Stimulated activated CD8-positive, alpha-beta memory T cell treated with anti-CD3 and anti-CD28 coated beads, Interleukin-12 subunit alpha, Interleukin-12 subunit beta, amount 100 ng/mL, for 4 hours (primary cell): ENCODE measurements around the gene CFAP97D2.

Experiments
- DNase-seq: peaks from one replicate; pipeline ENCODE4 v3.0.0-alpha.2; 2020; ENCODE audit warnings: low read depth

Gene CFAP97D2

DNA sequence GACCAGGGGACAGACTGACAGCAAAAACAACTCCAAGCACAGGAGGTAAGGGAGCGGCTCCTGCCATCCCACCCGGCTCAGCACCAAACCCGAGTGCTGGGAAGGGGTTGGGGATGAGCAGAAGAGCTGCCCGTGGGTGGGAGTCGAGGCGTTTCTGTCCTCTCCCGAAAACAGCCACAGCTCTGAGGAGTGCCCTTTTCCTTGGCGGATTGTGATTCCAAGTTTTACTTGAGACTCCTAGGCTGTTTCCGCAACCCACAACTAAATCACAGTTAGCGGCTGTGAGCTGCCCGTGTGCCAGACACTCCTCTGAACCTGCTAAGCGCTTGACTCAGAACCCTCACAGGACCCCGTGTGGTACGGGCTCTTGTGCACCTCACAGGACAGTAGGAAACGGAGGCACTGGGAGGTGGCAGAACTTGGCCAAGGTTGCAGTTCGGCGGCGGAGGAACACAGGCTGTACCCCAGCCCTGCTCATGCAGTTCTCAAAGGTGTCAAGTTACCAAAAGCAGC, 21.4 kb downstream of the CFAP97D2 start:
- no peak for DNase-seq

DNA sequence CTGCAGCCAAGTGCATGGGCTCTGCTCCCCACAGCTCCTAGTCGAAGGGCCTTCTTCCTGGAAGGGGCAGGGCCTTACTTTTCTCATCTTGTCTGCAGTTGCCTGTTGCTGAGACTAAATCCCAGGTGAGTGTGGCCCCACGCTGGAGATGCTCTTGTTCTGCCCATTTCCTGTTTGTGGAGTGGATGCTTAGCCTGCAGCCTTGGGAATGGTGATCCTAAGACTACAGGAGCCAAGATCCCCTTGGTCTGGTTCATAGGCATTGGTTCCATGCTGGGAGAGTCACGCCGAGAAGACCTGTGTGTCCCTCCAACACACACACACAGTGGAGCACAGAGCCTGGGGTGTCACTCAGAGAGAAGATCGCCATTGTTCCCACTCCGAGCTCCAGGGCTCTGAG, 23.5 kb downstream of the CFAP97D2 start:
- no peak for DNase-seq

DNA sequence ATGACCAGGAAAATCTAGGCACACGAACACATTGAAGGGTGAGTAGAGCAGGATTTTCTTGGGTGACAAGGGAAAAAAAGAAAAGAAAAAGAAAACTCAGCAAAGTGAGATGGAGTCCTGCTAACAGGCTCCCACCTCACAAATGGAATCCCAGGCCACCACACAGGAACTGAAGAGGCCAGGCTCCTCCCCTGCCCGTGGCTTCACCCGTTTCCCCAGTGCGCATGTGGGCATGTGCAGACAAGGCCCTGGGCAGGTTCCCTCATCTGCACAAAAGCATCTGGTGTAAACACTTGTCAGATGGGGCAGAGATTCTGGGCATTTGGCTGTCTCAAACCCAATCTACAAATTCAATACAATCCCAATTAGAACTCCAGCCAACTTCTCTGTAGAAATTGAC, 24.5 kb downstream of the CFAP97D2 start:
- DNase-seq: no peak

DNA sequence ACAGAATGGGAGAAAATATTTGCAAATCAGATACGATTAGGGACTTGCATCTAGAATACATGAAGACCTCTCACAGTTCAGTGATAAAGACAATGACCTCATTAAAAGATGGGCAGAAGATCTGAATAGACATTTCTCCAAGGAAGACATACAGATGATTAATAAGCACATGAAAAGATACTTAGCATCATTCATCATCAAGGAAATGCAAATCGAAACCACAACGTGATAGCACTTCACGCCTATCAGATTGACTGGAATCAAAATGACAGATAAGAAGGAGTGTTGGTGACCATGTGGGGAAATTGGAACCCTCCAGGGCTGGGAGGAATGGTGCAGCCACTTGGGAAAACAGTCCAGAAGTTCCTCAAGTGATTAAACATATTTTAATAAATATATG, 25.8 kb downstream of the CFAP97D2 start:
- no peak for DNase-seq

DNA sequence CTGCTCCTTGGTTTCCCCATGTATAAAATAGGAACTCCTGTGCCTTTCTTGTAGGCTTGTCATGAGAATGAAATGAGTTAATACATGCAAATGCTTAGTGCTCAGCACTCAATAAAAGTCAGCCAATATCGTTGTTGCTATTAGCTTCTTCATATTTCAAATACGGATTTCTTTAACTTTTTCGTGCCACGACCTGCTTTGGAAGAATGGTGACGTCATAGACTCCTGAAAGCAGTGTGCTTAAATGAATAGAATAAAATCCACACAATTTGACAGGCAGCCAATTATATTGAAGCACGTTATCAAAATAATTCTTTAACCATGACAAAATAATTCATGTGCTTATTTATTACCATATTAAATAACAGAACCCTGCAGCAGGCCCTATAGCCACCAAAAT, 29.1 kb downstream of the CFAP97D2 start:
- no peak for DNase-seq

DNA sequence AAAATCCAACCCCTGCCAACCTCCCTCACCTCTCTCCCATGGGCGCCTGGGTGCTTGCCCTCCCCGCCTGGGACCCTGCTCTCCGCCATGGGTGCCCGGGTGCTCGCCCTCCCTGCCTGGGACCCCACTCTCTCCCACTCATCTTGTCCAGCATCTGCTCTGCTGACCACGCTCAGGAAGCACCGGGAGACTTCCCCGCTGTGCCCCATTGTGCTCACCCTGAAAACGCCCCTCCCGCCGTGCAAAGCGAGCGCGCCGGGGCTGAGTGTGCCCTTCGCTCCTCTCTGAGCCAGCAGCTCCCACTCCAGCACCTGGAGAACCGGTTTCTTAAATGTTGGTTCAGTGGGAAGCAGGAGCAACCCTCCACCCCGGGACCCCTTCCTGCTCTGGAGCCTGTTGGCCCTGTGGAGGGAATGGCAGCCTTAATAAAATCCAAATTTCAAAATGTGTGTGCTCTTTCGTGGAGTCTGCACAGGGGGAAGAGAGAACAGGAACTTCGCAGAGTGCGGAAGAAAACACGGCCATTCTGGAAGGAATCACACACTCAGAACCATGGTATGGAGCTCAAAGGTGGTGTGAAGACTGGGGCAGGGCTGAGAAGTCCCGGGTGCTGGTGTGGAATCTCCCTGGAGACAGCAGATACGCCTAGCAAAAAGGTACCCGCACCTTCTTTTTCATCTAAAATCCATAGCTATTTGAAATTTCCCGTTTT, 32.5 kb downstream of the CFAP97D2 start:
- no peak for DNase-seq

DNA sequence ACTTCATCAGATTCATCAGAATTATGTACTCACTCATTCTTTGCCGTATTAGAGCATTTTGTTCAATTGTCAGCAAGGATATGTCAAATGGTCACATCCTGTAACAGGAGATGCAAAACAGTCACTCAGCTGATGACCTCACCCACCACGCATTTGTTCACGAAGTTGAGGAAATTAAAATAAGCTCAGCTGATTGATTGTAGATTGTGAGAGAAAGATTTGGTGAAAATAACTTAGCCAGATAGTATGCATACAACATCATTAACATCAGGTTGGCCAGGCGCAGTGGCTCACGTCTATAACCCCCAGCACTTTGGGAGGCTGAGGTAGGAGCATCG, 33.1 kb downstream of the CFAP97D2 start:
- DNase-seq: no peak

DNA sequence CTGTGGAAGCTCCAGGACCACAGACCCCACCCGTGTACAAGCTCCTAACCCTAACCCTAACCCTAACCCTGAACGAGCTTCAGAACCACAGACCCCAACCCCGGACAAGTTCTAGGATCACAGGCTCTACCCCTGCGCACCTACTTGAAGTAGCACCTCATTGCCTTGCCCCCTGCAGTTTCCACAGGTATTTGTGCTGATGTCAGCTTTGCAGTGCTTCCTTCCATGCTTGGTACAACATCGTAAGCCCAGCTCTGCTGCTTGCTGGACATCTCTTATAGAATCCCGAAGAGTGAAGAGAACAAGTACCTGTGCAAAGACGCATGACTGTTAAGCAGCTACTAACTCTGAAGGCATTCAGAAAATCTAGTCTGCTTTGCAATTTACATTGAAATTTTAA, 34.9 kb downstream of the CFAP97D2 start:
- no peak for DNase-seq

DNA sequence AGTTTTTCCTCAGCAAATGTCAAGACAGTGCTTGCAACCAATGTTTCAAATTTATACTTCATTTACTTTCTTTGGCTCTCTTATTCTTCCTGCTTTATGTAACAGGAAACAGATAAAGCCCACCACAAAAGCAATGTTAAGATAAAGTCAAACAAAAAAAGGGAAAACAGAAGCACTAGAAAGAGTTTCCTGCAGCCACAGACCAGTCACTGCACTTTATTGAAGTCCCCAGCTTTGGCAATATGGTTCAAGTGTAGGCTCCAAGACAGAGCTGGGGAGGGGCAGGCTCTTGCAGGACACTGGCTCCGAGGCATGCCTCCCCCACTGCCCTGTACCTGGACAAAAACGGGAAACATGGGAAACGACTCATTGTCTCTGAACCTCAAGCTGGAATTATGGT, 40.3 kb downstream of the CFAP97D2 start:
- DNase-seq: no peak

DNA sequence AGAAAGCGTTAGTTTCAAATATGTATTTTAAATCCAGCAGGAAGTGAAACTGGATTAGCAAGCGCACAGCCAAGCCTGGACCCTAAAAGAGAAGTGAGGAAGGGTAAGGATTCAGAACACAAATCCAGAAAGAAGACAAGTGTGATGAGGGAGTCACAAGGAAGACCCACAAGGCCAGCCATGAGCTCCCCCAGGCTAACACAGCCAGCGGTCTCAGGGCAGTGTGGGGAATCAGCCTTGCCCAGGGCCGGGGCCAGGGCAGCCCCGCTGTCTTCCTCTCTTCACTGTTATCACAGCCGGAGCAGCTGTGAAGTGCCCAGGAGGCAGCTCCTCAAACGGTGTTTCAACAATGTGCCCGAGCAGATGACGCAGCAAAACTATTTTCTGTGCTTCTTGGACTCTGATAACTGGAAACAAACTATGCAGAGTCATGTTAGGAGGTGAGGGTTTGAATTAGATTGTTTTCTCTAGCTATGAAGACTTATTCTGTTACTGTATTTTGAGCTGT, 43.5 kb downstream of the CFAP97D2 start:
- DNase-seq: no peak

DNA sequence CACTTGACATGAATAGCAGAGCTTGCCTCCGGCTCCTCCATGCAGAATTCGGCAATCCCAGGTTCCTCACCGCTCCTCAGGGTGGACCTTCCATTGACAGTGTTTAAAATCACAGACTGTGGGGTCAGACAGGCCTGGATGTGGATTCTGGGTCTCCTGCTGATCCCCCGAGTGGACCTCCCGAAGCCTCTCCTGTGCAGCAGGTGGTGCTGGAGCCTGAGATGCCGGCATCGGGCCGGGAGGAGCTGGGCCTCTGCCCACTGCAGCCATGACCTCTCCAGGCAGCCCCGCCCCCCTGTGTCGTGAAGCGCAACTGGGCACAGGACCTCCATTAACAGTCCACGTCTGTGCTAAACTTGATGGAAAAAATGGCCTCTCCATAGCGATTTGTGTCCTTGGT, 45.1 kb downstream of the CFAP97D2 start:
- DNase-seq: no peak

DNA sequence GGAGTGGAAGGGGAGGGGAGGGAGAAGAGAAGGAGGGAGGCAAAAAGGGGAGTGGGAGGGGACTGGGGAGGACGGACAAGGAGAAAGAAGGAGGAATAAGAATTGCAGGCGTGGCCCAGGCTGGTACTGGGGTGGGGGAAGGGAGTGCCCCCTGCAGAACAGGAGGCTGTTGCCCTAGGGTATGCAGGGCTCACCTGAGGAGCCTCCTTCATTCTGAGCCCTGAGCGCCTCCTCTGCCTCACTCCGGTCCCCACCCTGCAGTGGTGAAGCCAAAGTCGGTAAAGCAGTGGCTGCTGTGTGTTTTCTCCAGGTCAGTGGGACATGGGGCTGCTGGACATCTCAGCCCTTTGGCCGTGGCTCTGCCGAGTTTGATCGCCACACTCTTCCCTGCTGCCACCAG, 46.6 kb downstream of the CFAP97D2 start:
- DNase-seq: no peak

DNA sequence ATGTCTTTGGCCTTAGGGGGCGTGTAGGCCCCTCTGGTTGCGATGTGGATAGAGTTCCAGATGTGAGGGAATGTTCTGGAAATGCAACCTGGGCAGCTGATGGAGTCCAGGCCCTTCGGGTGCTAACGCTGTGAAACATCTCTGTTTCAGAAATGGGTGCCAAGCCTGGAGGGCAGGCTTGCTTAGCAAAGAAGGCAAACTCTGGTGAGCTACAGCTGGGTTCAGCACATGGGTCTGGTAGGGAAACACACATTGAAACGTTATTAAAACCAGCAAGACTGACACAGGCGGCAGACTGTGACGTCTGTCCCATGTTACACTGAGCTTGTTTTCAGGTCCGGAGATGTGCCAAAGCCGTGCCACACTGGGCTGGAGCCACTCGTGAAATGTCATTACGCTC, 47.0 kb downstream of the CFAP97D2 start:
- DNase-seq: no peak

DNA sequence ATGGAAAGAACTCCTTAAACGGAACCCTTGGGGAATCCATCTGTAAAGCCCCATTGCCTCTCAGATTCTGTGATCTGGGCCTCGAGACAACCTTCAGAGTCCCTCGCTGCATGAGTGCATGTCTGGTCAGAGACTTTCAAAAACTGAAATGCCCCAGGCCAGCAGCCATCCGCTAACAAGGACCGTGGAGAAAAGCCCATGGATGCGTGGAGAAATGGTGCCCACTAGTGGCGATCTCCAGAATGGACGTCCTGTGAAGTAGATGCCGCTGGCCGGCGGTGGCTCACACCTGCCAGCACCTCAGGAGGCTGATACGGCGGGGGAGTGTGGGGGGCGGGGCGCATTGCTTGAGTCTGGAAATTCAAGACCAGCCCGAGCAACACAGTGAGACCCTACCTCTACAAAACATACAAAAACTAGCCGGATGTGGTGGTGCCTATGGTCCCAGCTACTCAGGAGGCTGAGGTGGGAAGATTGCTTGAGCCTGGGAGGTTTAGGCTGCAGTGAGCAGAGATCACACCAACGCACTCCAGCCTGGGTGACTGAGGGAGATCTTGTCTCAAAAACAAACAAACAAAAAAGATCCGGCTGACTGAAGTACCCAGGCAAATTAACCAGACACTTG, 47.8 kb downstream of the CFAP97D2 start:
- peak; percentile 70 for DNase-seq

DNA sequence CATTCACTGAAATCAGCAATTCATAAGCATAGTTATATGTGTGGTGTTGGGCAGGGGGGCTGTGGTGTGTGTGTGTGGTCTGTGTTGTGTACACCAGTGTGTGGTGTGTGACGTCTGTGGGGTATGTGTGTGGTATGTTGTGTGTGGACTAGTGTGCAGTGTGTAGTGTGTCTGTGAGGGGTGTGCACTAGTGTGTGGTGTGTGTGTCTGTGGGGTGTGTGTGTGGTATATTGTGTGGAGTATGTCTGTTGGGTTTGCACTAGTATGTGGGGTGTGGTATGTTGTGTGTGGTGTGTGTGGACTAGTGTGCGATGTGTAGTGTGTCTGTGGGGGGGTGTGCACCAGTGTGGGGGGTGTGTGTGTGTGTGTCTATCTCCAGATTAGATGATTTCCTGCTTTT, 48.5 kb downstream of the CFAP97D2 start:
- DNase-seq: no peak

DNA sequence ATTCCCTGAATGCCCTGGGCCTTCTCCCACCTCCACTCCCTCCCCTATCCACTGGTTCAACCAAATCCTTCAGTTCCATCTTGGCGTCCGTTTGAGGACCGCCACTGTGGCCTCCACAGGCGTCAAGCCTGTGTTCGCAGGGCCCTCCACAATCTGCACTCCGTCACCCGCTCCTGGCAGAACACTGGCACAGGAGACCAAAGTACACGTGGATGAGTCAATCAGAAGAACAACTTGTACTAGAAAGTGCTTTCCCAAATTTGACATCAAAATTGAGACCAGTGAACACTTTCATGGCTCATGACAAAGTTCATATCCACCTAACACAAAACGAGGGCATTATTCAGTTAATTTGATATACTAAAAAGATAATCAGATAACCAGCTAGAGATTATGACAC, 49.1 kb downstream of the CFAP97D2 start:
- DNase-seq: no peak

DNA sequence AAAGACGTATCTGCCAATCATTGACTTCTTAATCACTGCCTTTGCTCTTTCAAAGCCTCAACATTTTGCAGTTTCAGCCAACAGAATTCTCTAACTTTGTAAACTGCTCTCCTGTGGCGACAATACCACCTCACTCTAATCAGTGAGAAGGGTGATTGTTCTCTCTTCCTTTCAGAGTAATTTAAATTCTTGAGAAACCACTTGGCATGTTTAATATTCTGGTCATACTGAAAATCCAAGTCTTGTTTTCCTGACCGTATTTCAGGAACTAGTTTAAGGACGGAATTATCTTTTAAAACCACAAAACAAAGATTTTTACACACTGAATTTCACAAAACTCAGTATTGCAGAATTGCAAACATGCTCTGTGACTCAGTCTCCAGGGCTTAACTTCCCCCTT, 50.4 kb downstream of the CFAP97D2 start:
- DNase-seq: no peak

DNA sequence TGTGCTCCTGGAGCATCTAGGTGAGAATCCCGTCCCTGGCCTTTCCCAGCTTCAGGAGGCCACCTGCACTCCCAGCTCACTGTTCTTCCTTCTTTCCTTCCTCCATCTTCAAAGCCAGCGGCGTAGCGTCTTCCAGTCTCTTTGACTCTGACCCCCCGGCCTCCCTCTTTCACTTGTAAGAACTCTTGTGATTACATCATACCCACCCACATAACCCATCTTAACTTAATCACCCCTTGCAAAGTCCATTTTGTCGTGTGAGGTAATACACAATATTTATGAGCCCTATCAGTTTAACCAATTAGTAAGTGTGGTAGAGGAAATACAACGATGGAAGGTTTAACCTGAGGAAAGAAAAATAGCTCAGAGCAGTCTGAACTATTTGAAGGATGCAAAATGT, 51.1 kb downstream of the CFAP97D2 start:
- DNase-seq: no peak

DNA sequence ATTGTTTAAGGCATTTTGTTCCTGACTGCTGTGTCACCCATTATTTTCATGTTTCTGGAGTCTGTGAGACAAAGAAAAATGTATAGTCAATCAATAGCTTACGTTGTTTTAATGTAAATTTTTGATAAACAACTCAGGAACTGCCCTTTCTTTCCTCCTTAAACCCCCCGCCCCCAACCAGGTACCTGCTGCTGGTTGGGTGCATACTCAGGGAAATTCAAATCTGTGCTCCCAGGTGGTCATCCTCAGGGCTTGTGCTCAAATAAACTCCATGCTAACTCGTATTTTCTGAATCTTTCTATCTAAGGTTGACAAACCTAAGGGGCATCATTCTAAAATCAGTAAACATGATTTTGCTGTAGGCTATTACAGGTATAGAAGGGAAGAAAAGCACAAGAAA, 51.5 kb downstream of the CFAP97D2 start:
- DNase-seq: no peak

DNA sequence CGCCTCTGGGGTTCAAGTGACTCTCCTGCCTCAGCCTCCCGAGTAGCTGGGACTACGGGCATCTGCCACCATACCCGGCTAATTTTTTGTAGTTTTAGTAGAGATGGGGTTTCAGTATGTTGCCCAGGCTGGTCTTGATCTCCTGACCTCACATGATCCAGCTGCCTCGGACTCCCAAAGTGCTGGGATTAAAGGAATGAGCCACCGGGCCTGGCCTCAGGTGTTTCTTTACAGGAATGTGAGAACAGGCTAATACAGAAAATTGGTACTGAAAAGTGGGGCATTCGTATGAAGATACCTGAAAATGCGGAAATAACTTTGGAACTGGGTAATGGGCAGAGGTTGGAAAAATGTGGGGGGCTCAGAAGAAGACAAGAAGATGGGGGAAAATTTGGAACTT, 52.8 kb downstream of the CFAP97D2 start:
- no peak for DNase-seq

DNA sequence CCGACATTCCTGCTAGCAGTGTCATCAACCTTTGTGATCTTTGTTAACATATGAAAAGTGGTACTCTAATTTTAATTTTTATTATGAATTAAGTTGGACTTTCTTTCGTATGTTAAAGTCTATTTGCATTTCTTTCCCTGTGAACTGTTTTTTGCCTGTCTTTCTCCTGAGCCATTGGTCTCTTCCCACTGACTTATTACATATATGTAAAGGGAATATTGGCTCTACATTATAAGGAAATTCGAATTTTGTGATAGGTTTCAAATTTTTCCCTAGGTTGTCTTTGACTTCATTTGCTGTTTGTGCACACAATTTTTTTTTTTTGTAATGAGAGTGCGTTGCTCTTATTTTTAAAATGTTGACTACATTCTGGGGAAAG, 55.2 kb downstream of the CFAP97D2 start:
- no peak for DNase-seq

DNA sequence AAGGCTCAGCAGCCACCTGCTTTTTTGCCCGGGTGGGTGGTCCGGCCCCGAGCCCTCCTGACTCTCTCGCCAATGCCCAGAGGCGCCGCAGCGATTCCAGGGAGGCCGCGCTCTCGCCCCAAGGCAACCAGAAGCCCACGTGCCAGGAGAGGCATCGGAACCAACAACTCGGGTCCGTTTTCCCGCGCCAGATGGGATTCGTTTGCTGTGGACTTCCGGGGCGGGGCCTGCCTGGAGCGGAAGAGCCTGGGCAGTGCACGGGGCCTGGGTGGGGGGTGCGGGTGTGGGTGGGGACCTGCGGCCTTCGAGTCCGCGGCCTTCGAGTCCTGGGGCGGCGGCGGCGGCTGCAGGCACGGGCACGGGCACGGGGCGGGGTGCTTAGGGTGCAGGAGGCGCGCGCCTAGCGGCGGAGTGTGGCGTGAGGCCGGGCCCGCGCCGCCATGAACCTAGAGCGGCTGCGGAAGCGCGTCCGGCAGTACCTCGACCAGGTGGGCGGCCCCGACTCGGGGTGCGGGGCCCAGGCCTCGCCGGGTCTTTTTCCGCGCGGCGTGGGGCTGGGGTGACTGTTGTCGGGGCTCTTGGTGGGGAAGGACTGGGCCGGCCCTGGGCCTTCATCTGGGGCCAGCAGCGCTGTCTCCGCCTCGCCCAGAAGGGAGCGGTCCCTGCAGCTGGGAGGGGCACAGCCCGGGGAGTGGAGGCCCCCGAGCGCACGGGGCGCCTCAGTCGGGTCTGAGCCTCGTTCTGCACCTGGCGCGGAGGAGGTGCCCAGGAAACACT, 55.8 kb downstream of the CFAP97D2 start, which contains the start of gene CDC16:
Gene CDC16 (plus strand): TSS at position 253 of the 777 bp plus-strand sequence. CDS start 188 bp downstream, at position 441.
- peak; percentile 83 for DNase-seq

DNA sequence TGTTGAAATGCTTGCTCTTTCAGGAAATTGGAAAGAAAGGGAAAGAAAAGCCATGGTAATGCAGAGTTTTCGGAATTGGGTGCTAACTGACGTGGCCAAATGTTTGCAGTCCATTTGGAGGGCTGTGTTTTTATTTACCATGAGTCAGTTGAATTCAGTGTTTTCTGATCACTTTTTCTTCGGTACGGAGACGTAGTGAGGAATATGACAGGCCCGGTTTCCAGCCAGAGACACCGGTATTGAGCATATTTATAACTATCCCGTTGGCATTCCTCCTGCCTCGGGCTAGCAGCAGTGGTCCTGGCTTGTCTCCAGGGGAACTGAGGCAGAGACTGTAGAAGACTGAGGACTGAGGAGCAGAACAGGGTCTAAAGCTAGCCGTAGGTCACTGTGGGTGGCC, 56.6 kb downstream of the CFAP97D2 start:
- no peak for DNase-seq
